SK-MEL-5 (cell line): ENCODE results near the gene TGFBI. TPM values are rescaled to one million over a fixed set of nuclear protein-coding genes. Genes with fewer than 3 reads are reported as not detected.

ENCODE experiments used
- DNase-seq: peaks from one replicate; pipeline ENCODE4 v3.0.0-alpha.2; 2016; ENCODE audit warnings: low read depth, low spot score
- in situ Hi-C: cut with HindIII; loops from 2 replicates; pipeline ENCODE4 v1.10.0; 2016; ENCODE audit warnings: low sequenced_read_pairs, high pct_unique_total_duplicates, low pct_unique_long_range_greater_than_20kb
- total RNA-seq: library from RNA; depleted of rRNA; stranded (reverse); fragments of >200 nt; shearing (Covaris generic); gene quantifications from 2 replicates; pipeline ENCODE4 v1.2.3, GENCODE V29; 2014

TGFBI gene
- total RNA-seq, 1 experiment from 2014 or later, result 304 TPM

- DNase-seq, result no peak
- in situ Hi-C loops, result no loop called here
Measured at GRCh38 chr5:136053336-136054141, 24.8 kb downstream of the TGFBI start.

GRCh38 chr5:136054142-136055019 lies 25.6 kb downstream of the TGFBI start:
- no peak for DNase-seq
- in situ Hi-C loops, result no loop called here

GRCh38 chr5:136055612-136056309 lies 27.0 kb downstream of the TGFBI start:
- DNase-seq, result no peak
- in situ Hi-C loops, result no loop called here

- in situ Hi-C loops, result no loop called here
Measured at GRCh38 chr5:136056336-136056735, 27.5 kb downstream of the TGFBI start.

GRCh38 chr5:136056771-136057335 lies 28.1 kb downstream of the TGFBI start:
- in situ Hi-C loops, result no loop called here
- DNase-seq, result no peak

More at GRCh38 chr5:136056336-136056735, 27.5 kb downstream of the TGFBI start:
- DNase-seq, result no peak

GRCh38 chr5:136057401-136058038 lies 28.7 kb downstream of the TGFBI start:
- in situ Hi-C loops, result no loop called here

GRCh38 chr5:136058039-136058971 lies 29.5 kb downstream of the TGFBI start:
- peak; percentile 59 for DNase-seq

More at GRCh38 chr5:136057401-136058038, 28.7 kb downstream of the TGFBI start:
- no peak for DNase-seq

GRCh38 chr5:136058972-136059354 lies 30.2 kb downstream of the TGFBI start:
- in situ Hi-C loops, result no loop called here
- no peak for DNase-seq

More at GRCh38 chr5:136058039-136058971, 29.5 kb downstream of the TGFBI start:
- in situ Hi-C loops, result no loop called here

- no peak for DNase-seq
- in situ Hi-C loops, result no loop called here
Measured at GRCh38 chr5:136060963-136061362, 32.2 kb downstream of the TGFBI start.

- DNase-seq, result no peak
- in situ Hi-C loops, result no loop called here
Measured at GRCh38 chr5:136061630-136062365, 33.0 kb downstream of the TGFBI start.

- in situ Hi-C loops, result no loop called here
- DNase-seq, result peak; percentile 74
Measured at GRCh38 chr5:136062366-136063274, 33.8 kb downstream of the TGFBI start.

- no peak for DNase-seq
- in situ Hi-C loops, result no loop called here
Measured at GRCh38 chr5:136063778-136064465, 35.1 kb downstream of the TGFBI start.

- in situ Hi-C loops, result no loop called here
- peak; percentile 68 for DNase-seq
Measured at GRCh38 chr5:136064510-136064909, 35.7 kb downstream of the TGFBI start.

GRCh38 chr5:136065588-136065987 lies 36.8 kb downstream of the TGFBI start:
- in situ Hi-C loops, result no loop called here
- no peak for DNase-seq
